Measurements from ENCODE around the gene ITPR1. TPM values are rescaled to one million over a fixed set of nuclear protein-coding genes. Genes with fewer than 3 reads are reported as not detected.

Gene ITPR1
- total and polyA plus RNA-seq, 2 of the 4 experiments (the other 2 are of a cell fraction) = 1.8 to 5.7 TPM

DNA sequence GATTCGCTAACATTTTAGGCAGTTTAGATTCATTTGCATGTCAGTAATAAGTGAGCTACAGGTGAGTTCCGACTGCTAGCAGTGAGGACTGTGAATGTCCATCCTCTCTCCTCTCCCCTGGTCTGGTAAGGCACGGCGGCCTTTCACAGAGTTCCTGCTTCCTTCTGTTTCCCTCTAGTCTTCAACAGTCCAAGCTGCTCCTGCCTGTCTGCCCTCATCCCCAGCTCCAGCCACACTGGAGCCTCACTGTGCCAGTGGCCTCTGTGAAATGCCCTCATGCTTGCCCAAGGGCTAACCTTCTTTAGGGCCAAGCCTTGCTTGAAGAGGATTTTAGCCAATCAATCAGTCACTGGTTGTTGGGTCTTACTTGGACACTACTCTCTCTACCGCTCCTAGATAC, 340.3 kb downstream of the ITPR1 start:
- no peak overlapping the region for H3K14ac ChIP-seq (replicated peaks; ENCODE audit: low read depth, low read length)
- no peak overlapping the region for H3K4ac ChIP-seq (ENCODE audit: low read depth, low read length)
- no peak overlapping the region for H3K23ac ChIP-seq (ENCODE audit: low read depth, low read length)
- no peak overlapping the region for H3K56ac ChIP-seq (ENCODE audit: extremely low read depth, insufficient read depth, low read length)
- peaks cover 6% of the 10 kb centered on the region for H3K9me1 ChIP-seq (ENCODE audit: insufficient read depth, low read length)
- no peak overlapping the region for H2BK5ac ChIP-seq (ENCODE audit: low read depth, low read length, poor library complexity, severe bottlenecking)
- WGBS, 2 experiments (ENCODE audit: extremely low coverage in 2 of 2, insufficient read length in 1 of 2) = 100% methylated on average over 1 of the region's 5 CpGs; no CpG with 5 or more reads in 1 of the 2 experiments
- no peak overlapping the region for H2BK120ac ChIP-seq (ENCODE audit: low read depth, low read length)
- no peak overlapping the region for H3K4me3 ChIP-seq (ENCODE audit: insufficient read depth, low read depth, low read length)
- H3K9me3 ChIP-seq (ENCODE audit: control insufficient read depth, insufficient read depth, low read length) = no peaks in the 10 kb centered on the region
- H3K18ac ChIP-seq (ENCODE audit: low read depth, low read length) = no peak overlapping the region
- ATAC-seq (ENCODE audit: low read depth) = no peak
- no TSS peak for BruUV-seq (replicated peaks)
- no peak overlapping the region for H4K91ac ChIP-seq (ENCODE audit: insufficient read depth, low read depth, low read length)
- H3K27ac ChIP-seq (ENCODE audit: insufficient read depth, low read length) = no peak overlapping the region
- no peaks in the 10 kb centered on the region for H3K79me1 ChIP-seq (ENCODE audit: low read depth in 1 of 2, low read length in 2 of 2)
- H3K36me3 ChIP-seq (ENCODE audit: control insufficient read depth, insufficient read depth, low read length) = no peaks in the 10 kb centered on the region
- H2BK15ac ChIP-seq (ENCODE audit: low read depth, low read length) = no peak overlapping the region
- dilution Hi-C loops (cut with HindIII; ENCODE audit: low sequenced_read_pairs, unreplicated experiment) = no loop called here
- H3K4me2 ChIP-seq (ENCODE audit: low read depth, low read length) = no peak overlapping the region
- no peaks in the 10 kb centered on the region for H3K27me3 ChIP-seq (ENCODE audit: control insufficient read depth, insufficient read depth, low read length)
- no peak for TF ChIP-seq CHD1 (IDR thresholded peaks at IDR 0.05; ENCODE audit: low read depth, low read length)
- TF ChIP-seq BHLHE40 (IDR thresholded peaks at IDR 0.05; ENCODE audit: low read depth, low read length) = no peak
- TF ChIP-seq ELK1 (IDR thresholded peaks at IDR 0.05; ENCODE audit: borderline replicate concordance, low read depth, low read length) = no peak
- no peak for TF ChIP-seq POLR2A (IDR thresholded peaks at IDR 0.05; ENCODE audit: low read depth, low read length)
- TF ChIP-seq CEBPB (IDR thresholded peaks at IDR 0.05; ENCODE audit: low read depth, low read length) = no peak
- no peak for TF ChIP-seq MAZ (IDR thresholded peaks at IDR 0.05; ENCODE audit: borderline replicate concordance, low read depth, low read length)
- TF ChIP-seq MXI1 (IDR thresholded peaks at IDR 0.05; ENCODE audit: borderline replicate concordance, low read depth, low read length) = no peak
- no peak for TF ChIP-seq CTCF (conservative IDR thresholded peaks at IDR 0.05; ENCODE audit: low read depth, low read length)
- no peak for TF ChIP-seq RAD21 (IDR thresholded peaks at IDR 0.05; ENCODE audit: low read length)
- no peak for TF ChIP-seq RCOR1 (IDR thresholded peaks at IDR 0.05; ENCODE audit: insufficient replicate concordance, low read length)
- no peak for TF ChIP-seq RFX5 (IDR thresholded peaks at IDR 0.05; ENCODE audit: low read depth, low read length)
- TF ChIP-seq MAFK (IDR thresholded peaks at IDR 0.05; ENCODE audit: low read depth, low read length) = no peak
- TF ChIP-seq NFE2L2 (IDR thresholded peaks at IDR 0.05; ENCODE audit: low read depth, low read length) = no peak
- no peak for TF ChIP-seq SMC3 (IDR thresholded peaks at IDR 0.05; ENCODE audit: low read depth, low read length)
- TF ChIP-seq USF2 (IDR thresholded peaks at IDR 0.05; ENCODE audit: low read depth, low read length) = no peak
- H4K20me1 ChIP-seq (ENCODE audit: insufficient read depth, low read length) = no peaks in the 10 kb centered on the region
- no peak overlapping the region for H4K8ac ChIP-seq (ENCODE audit: low read depth in 2 of 2, low read length in 2 of 2)
- peaks cover 6% of the 10 kb centered on the region for H3K4me1 ChIP-seq (ENCODE audit: control insufficient read depth, insufficient read depth, low read length)
- in situ Hi-C loops (cut with MboI; ENCODE audit: low sequenced_read_pairs) = loop anchor here (10.0 kb wide), 1 partner anchor 141 kb away; the partner anchor contains the start of gene BHLHE40
- H2AK5ac ChIP-seq (ENCODE audit: low read depth, low read length) = peak overlapping the region; percentile 39; the same call in 1 of the 2 replicates
- no peak overlapping the region for H2AK9ac ChIP-seq (replicated peaks; ENCODE audit: low read depth, low read length, poor library complexity)
- no peak overlapping the region for H4K5ac ChIP-seq (ENCODE audit: low read depth, low read length)
- CTCF ChIA-PET = no interaction called here
- intact Hi-C loops (cut with micrococcal nuclease) = loop anchor here (5.0 kb wide), 1 partner anchor 194 kb away; no protein-coding TSS in a partner anchor
- no peak overlapping the region for H2AFZ ChIP-seq (replicated peaks; ENCODE audit: low read length, poor library complexity)
- no peak for DNase-seq
- H2BK20ac ChIP-seq (ENCODE audit: low read depth, low read length) = no peak overlapping the region
- POLR2A ChIA-PET (ENCODE audit: unreplicated experiment) = no interaction called here
- no peak overlapping the region for H3K9ac ChIP-seq (ENCODE audit: low read depth, low read length)
